ENCODE data around the gene ANXA6.

ANXA6 gene

DNA sequence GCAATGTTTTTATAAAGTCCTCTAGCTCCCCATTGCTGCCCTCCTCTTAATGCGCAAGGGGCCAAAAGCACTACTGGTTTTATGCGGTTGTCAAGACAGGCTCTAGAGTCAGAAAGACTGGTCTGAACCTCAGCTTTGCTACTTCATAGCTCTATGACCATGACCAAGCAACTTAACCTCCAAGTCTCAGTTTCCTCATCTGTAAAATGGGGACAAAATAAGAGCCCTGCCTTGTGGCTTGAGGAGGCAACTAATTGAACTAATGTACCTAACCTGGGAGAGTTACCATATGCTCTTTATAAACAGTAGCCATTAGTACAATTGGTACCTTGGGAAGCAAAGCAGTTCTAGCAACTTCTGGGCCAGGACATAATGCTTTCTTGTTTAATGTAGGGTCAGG lies 36.5 kb downstream of the ANXA6 start:
- Histone ChIP-seq H2AFZ (ENCODE audit: low read depth) (no peak overlapping the region), H3K4me3 (IDR thresholded peaks at IDR 0.05; ENCODE audit: insufficient read depth, low read depth, low read length) (no peak overlapping the region), H3K79me2 (ENCODE audit: insufficient read depth, low read depth) (no peaks in the 10 kb centered on the region), H3K27me3 (ENCODE audit: insufficient read depth, low read depth) (no peaks in the 10 kb centered on the region), H3K9ac (no peak overlapping the region), H3K27ac (no peak overlapping the region), H3K4me2 (no peak overlapping the region), H4K20me1 (ENCODE audit: insufficient read depth) (no peaks in the 10 kb centered on the region), H3K36me3 (ENCODE audit: insufficient read depth) (0 out of 2 replicates have a peak, but pooled peaks cover 4% of the 10 kb centered on the region), H3K4me1 (ENCODE audit: low read depth, poor library complexity, severe bottlenecking) (no peaks in the 10 kb centered on the region)
- TF ChIP-seq, protein P1, sequence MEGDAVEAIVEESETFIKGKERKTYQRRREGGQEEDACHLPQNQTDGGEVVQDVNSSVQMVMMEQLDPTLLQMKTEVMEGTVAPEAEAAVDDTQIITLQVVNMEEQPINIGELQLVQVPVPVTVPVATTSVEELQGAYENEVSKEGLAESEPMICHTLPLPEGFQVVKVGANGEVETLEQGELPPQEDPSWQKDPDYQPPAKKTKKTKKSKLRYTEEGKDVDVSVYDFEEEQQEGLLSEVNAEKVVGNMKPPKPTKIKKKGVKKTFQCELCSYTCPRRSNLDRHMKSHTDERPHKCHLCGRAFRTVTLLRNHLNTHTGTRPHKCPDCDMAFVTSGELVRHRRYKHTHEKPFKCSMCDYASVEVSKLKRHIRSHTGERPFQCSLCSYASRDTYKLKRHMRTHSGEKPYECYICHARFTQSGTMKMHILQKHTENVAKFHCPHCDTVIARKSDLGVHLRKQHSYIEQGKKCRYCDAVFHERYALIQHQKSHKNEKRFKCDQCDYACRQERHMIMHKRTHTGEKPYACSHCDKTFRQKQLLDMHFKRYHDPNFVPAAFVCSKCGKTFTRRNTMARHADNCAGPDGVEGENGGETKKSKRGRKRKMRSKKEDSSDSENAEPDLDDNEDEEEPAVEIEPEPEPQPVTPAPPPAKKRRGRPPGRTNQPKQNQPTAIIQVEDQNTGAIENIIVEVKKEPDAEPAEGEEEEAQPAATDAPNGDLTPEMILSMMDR (conservative IDR thresholded peaks at IDR 0.05; ENCODE audit: low read depth, low read length): no peak

DNA sequence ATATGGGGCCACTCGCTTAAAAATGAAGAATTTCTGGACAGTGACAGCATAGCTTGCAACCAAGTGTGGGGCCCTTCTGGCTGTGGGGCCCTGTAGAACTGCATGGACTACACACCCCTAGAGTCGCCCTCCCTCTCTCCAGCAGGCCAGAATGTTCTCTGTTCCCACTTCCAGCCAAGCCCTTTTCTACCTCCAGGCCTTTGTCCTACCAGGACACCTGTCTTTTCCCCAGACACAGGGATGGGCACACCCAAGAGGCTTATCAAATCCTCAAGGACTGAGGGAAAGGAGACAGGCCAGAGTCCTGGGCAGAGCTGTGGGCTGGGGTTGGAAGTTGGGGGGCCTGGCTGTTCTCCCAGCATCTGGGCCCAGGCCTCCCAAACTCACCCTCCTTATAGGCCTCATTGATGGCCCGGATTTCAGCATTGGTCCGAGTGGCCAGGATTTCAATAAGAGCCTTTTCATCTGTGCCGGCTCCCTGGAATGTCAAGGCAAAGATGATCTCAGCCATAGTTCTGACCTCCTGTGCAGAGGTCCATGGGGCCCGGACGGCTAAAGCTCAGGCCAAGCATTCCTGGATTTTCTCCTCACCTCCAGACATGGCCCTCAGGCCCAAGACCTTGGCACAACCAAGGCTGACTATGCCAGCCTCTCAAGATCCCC lies 38.5 kb downstream of the ANXA6 start:
- H4K20me1 ChIP-seq (ENCODE audit: insufficient read depth): no peaks in the 10 kb centered on the region
- H3K4me3 ChIP-seq (IDR thresholded peaks at IDR 0.05; ENCODE audit: insufficient read depth, low read depth, low read length): no peak overlapping the region
- H3K4me2 ChIP-seq: no peak overlapping the region
- TF ChIP-seq, protein P1 (conservative IDR thresholded peaks at IDR 0.05; ENCODE audit: low read depth, low read length): no peak
- no peak overlapping the region for H3K9ac ChIP-seq
- peaks cover 3% of the 10 kb centered on the region for H3K4me1 ChIP-seq (ENCODE audit: low read depth, poor library complexity, severe bottlenecking)
- no peaks in the 10 kb centered on the region for H3K79me2 ChIP-seq (ENCODE audit: insufficient read depth, low read depth)
- no peaks in the 10 kb centered on the region for H3K27me3 ChIP-seq (ENCODE audit: insufficient read depth, low read depth)
- 0 out of 2 replicates have a peak, but pooled peaks cover 4% of the 10 kb centered on the region for H3K36me3 ChIP-seq (ENCODE audit: insufficient read depth)
- H3K27ac ChIP-seq: no peak overlapping the region
- H2AFZ ChIP-seq (ENCODE audit: low read depth): no peak overlapping the region

DNA sequence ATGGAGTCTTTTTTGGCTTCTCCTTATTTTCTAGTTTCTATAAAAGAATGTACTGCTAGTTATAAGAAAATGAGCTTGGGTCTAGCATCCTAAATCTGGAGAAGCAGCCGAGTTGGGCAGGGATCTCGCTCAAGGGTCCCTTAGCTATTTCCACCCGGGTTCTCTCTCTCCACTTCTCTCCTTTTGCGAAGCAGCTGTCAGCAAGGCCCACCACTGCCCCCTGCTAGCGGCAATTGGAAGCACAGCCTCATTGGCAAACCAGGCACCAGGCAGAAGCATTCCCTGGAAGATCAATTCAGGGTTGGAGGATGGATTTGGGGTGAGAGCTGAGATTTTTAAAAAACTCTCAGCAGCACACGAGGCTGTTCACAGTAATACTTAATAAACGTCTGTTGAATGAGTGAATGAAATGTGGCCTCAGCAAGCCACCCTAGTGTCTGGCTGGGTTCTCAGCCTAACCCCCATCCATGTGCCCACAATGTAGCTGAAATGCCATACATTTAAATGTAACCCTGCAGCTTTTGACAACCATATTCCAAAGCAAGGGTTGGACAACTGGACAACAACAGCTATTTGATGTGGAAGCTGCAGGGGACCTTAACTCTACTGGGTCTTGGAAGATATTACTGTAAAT lies 42.2 kb downstream of the ANXA6 start:
- Histone ChIP-seq H3K27ac (no peak overlapping the region), H3K4me3 (IDR thresholded peaks at IDR 0.05; ENCODE audit: insufficient read depth, low read depth, low read length) (no peak overlapping the region), H2AFZ (ENCODE audit: low read depth) (no peak overlapping the region), H3K9ac (no peak overlapping the region), H4K20me1 (ENCODE audit: insufficient read depth) (no peaks in the 10 kb centered on the region), H3K4me2 (no peak overlapping the region), H3K4me1 (ENCODE audit: low read depth, poor library complexity, severe bottlenecking) (peaks cover 3% of the 10 kb centered on the region), H3K27me3 (ENCODE audit: insufficient read depth, low read depth) (no peaks in the 10 kb centered on the region), H3K36me3 (ENCODE audit: insufficient read depth) (no peaks in the 10 kb centered on the region), H3K79me2 (ENCODE audit: insufficient read depth, low read depth) (no peaks in the 10 kb centered on the region)
- TF ChIP-seq, protein P1 (conservative IDR thresholded peaks at IDR 0.05; ENCODE audit: low read depth, low read length): peak; percentile 85

DNA sequence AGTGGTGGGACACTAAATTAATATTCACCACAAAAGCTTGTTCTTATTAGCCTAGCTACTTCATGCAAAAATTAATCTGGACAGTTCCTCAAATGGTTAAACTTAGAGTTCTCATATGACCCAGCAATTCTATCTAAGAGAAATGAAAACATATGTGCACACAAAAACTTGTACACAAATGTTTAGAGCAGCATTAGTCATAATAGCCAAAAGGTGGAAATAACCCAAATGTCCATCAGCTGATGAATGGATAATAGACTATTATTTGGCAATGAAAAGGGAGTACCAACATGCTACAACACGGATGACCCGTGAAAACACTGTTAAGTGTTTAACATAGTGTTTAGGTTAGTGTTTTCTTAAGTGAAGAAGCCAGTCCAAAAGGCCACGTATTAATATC lies 43.9 kb downstream of the ANXA6 start:
- no peaks in the 10 kb centered on the region for H3K36me3 ChIP-seq (ENCODE audit: insufficient read depth)
- no peak overlapping the region for H3K9ac ChIP-seq
- H3K4me1 ChIP-seq (ENCODE audit: low read depth, poor library complexity, severe bottlenecking): peaks cover 3% of the 10 kb centered on the region
- TF ChIP-seq, protein P1 (conservative IDR thresholded peaks at IDR 0.05; ENCODE audit: low read depth, low read length): no peak
- no peaks in the 10 kb centered on the region for H3K79me2 ChIP-seq (ENCODE audit: insufficient read depth, low read depth)
- no peak overlapping the region for H3K4me2 ChIP-seq
- H3K27ac ChIP-seq: no peak overlapping the region
- no peak overlapping the region for H3K4me3 ChIP-seq (IDR thresholded peaks at IDR 0.05; ENCODE audit: insufficient read depth, low read depth, low read length)
- H4K20me1 ChIP-seq (ENCODE audit: insufficient read depth): no peaks in the 10 kb centered on the region
- H2AFZ ChIP-seq (ENCODE audit: low read depth): no peak overlapping the region
- H3K27me3 ChIP-seq (ENCODE audit: insufficient read depth, low read depth): no peaks in the 10 kb centered on the region
